SH-SY5Y (cell line): ENCODE data around the gene SLC26A9.

Experiments used
- GATA2 ChIP-seq: IDR thresholded peaks from 2 replicates; pipeline ENCODE4 v1.6.1; 2011; ENCODE audit warnings: mild to moderate bottlenecking, low read depth, low read length
- GATA3 ChIP-seq: IDR thresholded peaks from 2 replicates; pipeline ENCODE4 v1.6.1; 2011; ENCODE audit warnings: low read depth, mild to moderate bottlenecking, low read length, moderate library complexity

Gene SLC26A9

DNA sequence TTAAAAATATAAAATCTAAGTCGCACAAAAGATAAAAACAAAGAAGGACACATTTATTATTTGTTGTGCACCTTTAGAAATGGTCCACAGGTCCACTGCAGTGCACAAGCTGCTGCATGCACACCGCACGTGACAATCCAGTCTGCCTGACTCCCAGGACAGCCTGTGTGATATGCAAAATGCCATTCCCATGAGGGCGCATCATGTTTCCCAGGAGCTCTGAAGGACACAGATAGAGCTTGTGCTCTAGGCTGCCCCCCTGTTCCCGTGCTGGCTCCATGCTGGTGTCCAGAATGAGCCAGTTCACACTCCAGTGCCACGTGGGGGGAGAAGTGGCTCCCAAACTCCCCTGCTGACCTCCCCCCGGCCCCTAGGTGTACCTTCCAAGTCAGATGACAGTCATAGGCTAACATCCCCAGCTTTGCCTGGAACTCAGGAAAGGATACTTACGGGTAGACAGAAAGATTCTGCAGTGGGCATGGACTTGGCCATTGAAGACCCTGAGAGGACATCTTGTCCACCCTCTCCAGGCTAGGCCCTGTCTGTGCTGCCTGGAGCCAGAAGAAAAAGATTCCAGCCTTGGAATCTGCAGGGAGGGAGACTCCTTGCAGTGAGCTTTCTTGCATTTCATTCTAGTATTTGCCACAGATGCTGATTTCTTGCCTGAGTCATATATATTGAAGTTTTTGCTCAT, 33.6 kb upstream of the SLC26A9 start:
- TF ChIP-seq GATA3 (no peak), GATA2 (no peak)

- TF ChIP-seq GATA2, result no peak
- no peak for TF ChIP-seq GATA3
Measured at GRCh38 chr1:205976036-205976435, 32.8 kb upstream of the SLC26A9 start.

GRCh38 chr1:205975387-205975998, 32.2 kb upstream of the SLC26A9 start:
- TF ChIP-seq GATA2 (no peak), GATA3 (no peak)

DNA sequence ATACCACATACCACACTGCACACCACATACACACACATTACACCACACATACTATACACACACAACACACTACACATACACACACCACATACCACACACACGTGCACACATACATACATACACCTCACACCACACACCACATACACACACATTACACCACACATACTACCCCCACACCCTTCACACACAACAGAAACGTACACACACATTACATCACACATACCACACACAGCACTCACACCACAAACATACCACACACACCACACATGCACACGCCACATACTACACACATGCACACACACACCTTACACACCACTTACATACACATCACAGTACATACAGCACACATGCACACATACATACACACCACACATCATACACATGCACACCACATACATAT, 31.5 kb upstream of the SLC26A9 start:
- TF ChIP-seq GATA2 (no peak), GATA3 (no peak)

- TF ChIP-seq GATA2, result no peak
- TF ChIP-seq GATA3, result no peak
Measured at GRCh38 chr1:205973377-205974232, 30.3 kb upstream of the SLC26A9 start.

- TF ChIP-seq GATA3, result no peak
- TF ChIP-seq GATA2, result no peak
Measured at GRCh38 chr1:205972491-205973168, 29.4 kb upstream of the SLC26A9 start.

GRCh38 chr1:205972081-205972480, 28.8 kb upstream of the SLC26A9 start:
- TF ChIP-seq GATA3 (no peak), GATA2 (no peak)

DNA sequence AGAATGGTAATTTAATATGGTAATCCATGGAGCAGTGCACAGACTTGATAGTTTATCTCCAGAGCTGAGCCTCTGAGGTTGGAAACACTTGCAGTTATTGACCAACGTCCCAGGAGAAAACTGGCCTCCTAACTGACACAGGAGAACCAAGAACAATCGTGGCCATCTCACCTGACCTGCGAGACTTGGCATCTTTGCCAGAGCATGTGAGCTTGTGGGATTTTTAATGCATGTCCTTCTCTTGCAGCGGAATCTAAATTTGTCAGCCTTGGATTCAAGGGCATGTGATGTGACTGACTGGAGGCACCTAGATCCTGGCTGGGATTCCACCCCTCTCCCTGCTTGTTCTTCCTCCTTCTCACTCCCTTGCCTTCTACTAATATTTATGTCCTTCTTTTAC, 27.8 kb upstream of the SLC26A9 start:
- no peak for TF ChIP-seq GATA2
- no peak for TF ChIP-seq GATA3

DNA sequence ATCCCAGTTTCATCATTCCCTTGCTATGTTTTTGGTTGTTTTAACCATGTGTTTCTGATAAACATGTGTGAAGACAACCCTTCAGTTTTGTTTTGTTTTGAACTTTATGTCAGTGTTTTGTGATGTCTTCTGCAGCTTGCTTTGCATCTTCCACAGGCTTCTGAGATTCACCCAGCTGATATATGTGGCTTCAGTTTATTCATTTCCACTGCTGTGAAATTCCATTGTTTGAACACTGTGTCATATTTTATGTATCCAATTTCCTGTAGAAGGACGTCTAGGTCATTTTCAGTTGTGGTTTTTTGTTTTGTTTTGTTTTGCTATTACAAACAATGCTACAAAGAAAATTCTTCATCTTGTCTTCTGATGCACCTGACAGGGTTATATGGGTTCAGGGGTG, 27.2 kb upstream of the SLC26A9 start:
- no peak for TF ChIP-seq GATA2
- no peak for TF ChIP-seq GATA3

DNA sequence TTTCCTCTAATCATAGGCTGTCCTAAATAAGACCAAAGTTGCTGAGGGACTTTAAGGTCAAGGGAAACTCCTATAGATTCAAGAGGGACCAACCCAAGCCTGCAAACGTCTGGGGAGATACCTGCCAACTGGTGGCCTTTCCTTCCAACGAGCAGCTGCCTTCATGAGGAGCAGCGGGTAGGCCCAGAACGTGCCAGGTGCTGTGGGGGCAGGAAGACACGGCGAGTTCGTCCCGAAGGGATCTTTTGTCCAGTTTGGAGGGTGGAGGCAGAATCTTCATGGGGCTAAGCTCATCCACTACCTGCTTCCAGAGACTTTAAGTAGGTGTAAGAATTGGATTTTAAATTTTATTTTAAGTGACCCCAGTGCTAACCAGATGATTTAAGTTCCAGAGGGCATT, 26.0 kb upstream of the SLC26A9 start:
- TF ChIP-seq GATA3, result no peak
- TF ChIP-seq GATA2, result no peak

- TF ChIP-seq GATA3 (no peak), GATA2 (no peak)
Measured at GRCh38 chr1:205967554-205968335, 24.5 kb upstream of the SLC26A9 start.

- TF ChIP-seq GATA2, result no peak
- no peak for TF ChIP-seq GATA3
Measured at GRCh38 chr1:205965036-205965884, 22.0 kb upstream of the SLC26A9 start.

DNA sequence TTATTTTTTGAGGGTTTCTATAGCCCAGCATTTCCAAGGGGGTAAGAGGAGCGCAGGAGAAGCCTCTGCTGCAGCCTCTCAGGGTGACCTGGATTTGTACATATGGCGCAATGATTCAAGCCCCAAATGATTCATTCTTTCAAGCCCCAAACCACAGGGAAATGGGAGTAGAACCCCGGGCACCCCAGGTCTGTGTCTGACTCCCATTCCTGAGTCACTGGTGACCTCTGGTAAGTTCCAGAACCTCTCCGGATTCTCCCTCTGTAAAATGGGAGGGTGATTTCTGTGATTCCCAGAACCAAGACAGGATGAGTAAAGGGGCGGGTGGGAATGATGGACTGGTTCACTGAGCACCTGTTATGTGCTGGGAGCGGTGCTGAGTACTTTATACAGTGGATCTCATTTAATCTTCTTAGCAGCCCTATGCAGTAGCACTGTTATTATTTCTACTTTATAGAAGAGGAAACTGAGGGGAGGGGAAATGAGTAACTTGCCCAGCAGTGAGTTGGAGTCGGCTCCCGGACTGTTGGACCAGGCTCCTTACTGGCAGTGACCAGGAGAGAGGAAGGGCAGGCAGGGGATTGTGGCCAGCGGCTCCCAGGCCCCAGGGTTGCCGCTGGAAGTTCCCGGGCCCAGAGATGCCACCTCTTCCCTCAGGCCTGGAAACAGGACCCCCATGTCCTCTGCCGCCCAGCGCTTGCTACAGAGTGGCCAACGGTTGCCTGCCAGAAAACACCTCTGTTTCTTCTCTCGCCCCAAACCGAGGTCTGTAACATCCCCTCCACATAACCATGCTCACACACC, 20.3 kb upstream of the SLC26A9 start:
- TF ChIP-seq GATA3 (no peak), GATA2 (no peak)
